Endothelial cell of umbilical vein (primary cell): Measurements from ENCODE around the gene GSG1L. TPM values are rescaled to one million over a fixed set of nuclear protein-coding genes. Genes with fewer than 3 reads are reported as not detected.

ENCODE experiments used
- BruUV-seq: library from RNA; stranded (reverse); fragments of 400-500 nt; replicated peaks from 2 replicates; lab custom pipeline; 2021; lab: Mats Ljungman, UMichigan
- CTCF ChIA-PET: fragments of 300-600, 350-600 bp; sonication (Branson Sonifier 250); formaldehyde crosslinking; loops from one replicate; lab custom pipeline; 2021; ENCODE audit warnings: antibody characterized with exemption, inconsistent platforms; lab: Charles Lee
- POLR2A ChIA-PET: fragments of 300-600, 350-600 bp; sonication (Branson Sonifier 250); formaldehyde crosslinking; loops from one replicate; lab custom pipeline; 2021; ENCODE audit warnings: antibody characterized with exemption, inconsistent platforms; lab: Charles Lee
- DNase-seq: peaks from one replicate; pipeline ENCODE4 v3.0.0-alpha.2; 2011; ENCODE audit warnings: low read depth, low spot score
- FAIRE-seq: peaks from 2 replicates; lab custom pipeline; 2011; peaks lifted over from hg19 to GRCh38; lab: Jason Lieb, UNC
- H2AFZ ChIP-seq: 2 replicates; pipeline ENCODE4 v1.6.0; 2012; ENCODE audit warnings: low read depth, low read length, control low read depth, inconsistent platforms
- H3K27ac ChIP-seq: 2 replicates; pipeline ENCODE4 v1.5.1; 2011; ENCODE audit warnings: low read depth, mild to moderate bottlenecking, control low read depth, low read length, moderate library complexity; ENCODE audit not compliant: insufficient read depth
- H3K27me3 ChIP-seq, 2 experiments: 2 replicates each; pipeline versions ENCODE4 v1.6.0 to v1.6.1; 2011; ENCODE audit warnings: low read length in 2 of 2, mixed read lengths in 1 of 2; ENCODE audit not compliant: control insufficient read depth in 2 of 2, insufficient read depth in 2 of 2
- H3K36me3 ChIP-seq, 2 experiments: 2 replicates in 1 of 2; 3 replicates in 1 of 2; pipeline ENCODE4 v1.5.1; 2011; ENCODE audit warnings: low read length in 2 of 2, mild to moderate bottlenecking in 1 of 2, moderate library complexity in 1 of 2; ENCODE audit not compliant: control insufficient read depth in 2 of 2, insufficient read depth in 2 of 2; ENCODE audit errors: extremely low read depth in 1 of 2
- H3K4me1 ChIP-seq: 3 replicates; pipeline ENCODE4 v1.5.1; 2011; ENCODE audit warnings: mild to moderate bottlenecking, low read length; ENCODE audit not compliant: control insufficient read depth, insufficient read depth; ENCODE audit errors: extremely low read depth
- H3K4me2 ChIP-seq: 2 replicates; pipeline ENCODE4 v1.6.1; 2011; ENCODE audit warnings: low read length, control low read depth, mixed read lengths; ENCODE audit not compliant: insufficient read depth
- H3K4me3 ChIP-seq, 3 experiments: fragments of 200-600 bp in 1 of 3; sonication (generic), shearing (Covaris generic) in 1 of 3; replicated peaks in 1 of 3; 2 replicates each; pipeline ENCODE4 v1.5.1; 2011 to 2016; ENCODE audit warnings: control low read depth in 3 of 3, low read length in 3 of 3, mild to moderate bottlenecking in 2 of 3, inconsistent platforms in 1 of 3, low read depth in 1 of 3, moderate library complexity in 1 of 3; ENCODE audit not compliant: insufficient read depth in 1 of 3
- H3K79me2 ChIP-seq: 2 replicates; pipeline ENCODE4 v1.6.0; 2012; ENCODE audit warnings: low read length, inconsistent platforms; ENCODE audit not compliant: control insufficient read depth, insufficient read depth
- H3K9ac ChIP-seq: replicated peaks from 2 replicates; pipeline ENCODE3; 2011; ENCODE audit warnings: low read length, control low read depth; ENCODE audit not compliant: insufficient read depth; ENCODE audit errors: extremely low read depth
- H3K9me1 ChIP-seq: replicated peaks from 3 replicates; pipeline ENCODE4 v1.6.0; 2011; ENCODE audit warnings: mild to moderate bottlenecking, low read length; ENCODE audit not compliant: control insufficient read depth, insufficient read depth; ENCODE audit errors: extremely low read depth
- H3K9me3 ChIP-seq: replicated peaks from 2 replicates; pipeline ENCODE4 v1.5.1; 2012; ENCODE audit warnings: low read length, inconsistent platforms; ENCODE audit not compliant: control insufficient read depth, insufficient read depth
- H4K20me1 ChIP-seq: replicated peaks from 2 replicates; pipeline ENCODE3; 2011; ENCODE audit warnings: mild to moderate bottlenecking, low read length; ENCODE audit not compliant: control insufficient read depth, insufficient read depth; ENCODE audit errors: extremely low read depth
- FOS ChIP-seq: IDR thresholded peaks from 2 replicates; pipeline ENCODE4 v1.6.1; 2011; ENCODE audit warnings: mild to moderate bottlenecking, low read length, moderate library complexity, borderline replicate concordance; ENCODE audit not compliant: insufficient read depth
- JUN ChIP-seq: IDR thresholded peaks from 2 replicates; pipeline ENCODE4 v1.6.1; 2011; ENCODE audit warnings: borderline replicate concordance, low read depth; ENCODE audit not compliant: insufficient read length, insufficient read depth
- MYC ChIP-seq: IDR thresholded peaks from one replicate; pipeline ENCODE4 v1.6.1; 2011; ENCODE audit warnings: mild to moderate bottlenecking, low read depth, low read length
- dilution Hi-C: fragments of 300-500 bp; cut with MboI; formaldehyde crosslinking; loops from one replicate; pipeline ENCODE4 v1.15.0; 2019; ENCODE audit warnings: low sequenced_read_pairs; ENCODE audit not compliant: extremely low pct_ligation_motif_present
- intact Hi-C: fragments of 100-400 bp; cut with micrococcal nuclease; formaldehyde crosslinking; loops from one replicate; pipeline ENCODE4 v1.10.0; 2022
- polyA plus RNA-seq, 4 experiments: library from polyadenylated mRNA; depleted of rRNA in 3 of 4; stranded (reverse) in 3 of 4; unstranded in 1 of 4; fragments of >200 nt; gene quantifications; 2 replicates each; pipeline versions ENCODE4 v1.2.1 to v1.2.3, GENCODE V29; 2011 to 2012; ENCODE audit warnings: missing spikeins in 1 of 4
- total RNA-seq: library from RNA; stranded (reverse); gene quantifications from 2 replicates; pipeline ENCODE4 v1.2.3, GENCODE V29; 2021
- TF ChIP-seq, protein P1 (sequence below): IDR thresholded peaks from 2 replicates; pipeline ENCODE4 v1.6.1; 2011; ENCODE audit not compliant: insufficient read depth, insufficient read length

The GSG1L gene
- total and polyA plus RNA-seq, 2 donors (not counting 3 experiments of a cell fraction or from before 2014, with no cell fraction given): 0.06 TPM; not detected in 1

DNA sequence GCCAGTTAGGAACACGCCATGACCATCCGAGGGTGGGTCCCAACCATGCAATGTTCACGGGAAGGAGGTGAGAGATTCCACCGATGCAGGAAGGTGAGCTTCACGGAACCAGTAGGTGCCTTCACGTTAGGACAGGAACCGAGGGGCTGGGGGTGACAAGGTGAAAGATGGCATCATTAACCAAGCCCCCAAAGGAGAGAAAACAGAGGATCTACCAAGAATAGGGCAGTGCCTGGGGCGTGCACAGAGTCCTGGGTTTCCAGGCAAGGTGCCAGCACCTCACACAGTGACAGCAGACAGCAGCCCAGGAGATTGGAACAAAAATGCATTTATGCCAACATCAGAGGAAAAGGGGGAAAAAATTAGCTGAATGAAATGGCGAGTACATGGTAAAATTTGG, 137.9 kb downstream of the GSG1L start:
- H3K36me3 ChIP-seq: no peaks in the 10 kb centered on the region
- H3K27ac ChIP-seq: no peak overlapping the region
- H3K9ac ChIP-seq: no peak overlapping the region
- POLR2A ChIA-PET: no interaction called here
- no peak for DNase-seq
- no peaks in the 10 kb centered on the region for H3K9me3 ChIP-seq
- BruUV-seq: no TSS peak
- H3K9me1 ChIP-seq: no peaks in the 10 kb centered on the region
- TF ChIP-seq MYC: no peak
- H3K4me1 ChIP-seq: no peaks in the 10 kb centered on the region
- H3K79me2 ChIP-seq: no peaks in the 10 kb centered on the region
- no peaks in the 10 kb centered on the region for H4K20me1 ChIP-seq
- no peak overlapping the region for H3K4me3 ChIP-seq
- intact Hi-C loops (no loop called here), dilution Hi-C loops (no loop called here)
- H3K27me3 ChIP-seq: no peaks in the 10 kb centered on the region
- H3K4me2 ChIP-seq: no peak overlapping the region
- FAIRE-seq: no peak
- H2AFZ ChIP-seq: no peak overlapping the region
- CTCF ChIA-PET: no interaction called here

DNA sequence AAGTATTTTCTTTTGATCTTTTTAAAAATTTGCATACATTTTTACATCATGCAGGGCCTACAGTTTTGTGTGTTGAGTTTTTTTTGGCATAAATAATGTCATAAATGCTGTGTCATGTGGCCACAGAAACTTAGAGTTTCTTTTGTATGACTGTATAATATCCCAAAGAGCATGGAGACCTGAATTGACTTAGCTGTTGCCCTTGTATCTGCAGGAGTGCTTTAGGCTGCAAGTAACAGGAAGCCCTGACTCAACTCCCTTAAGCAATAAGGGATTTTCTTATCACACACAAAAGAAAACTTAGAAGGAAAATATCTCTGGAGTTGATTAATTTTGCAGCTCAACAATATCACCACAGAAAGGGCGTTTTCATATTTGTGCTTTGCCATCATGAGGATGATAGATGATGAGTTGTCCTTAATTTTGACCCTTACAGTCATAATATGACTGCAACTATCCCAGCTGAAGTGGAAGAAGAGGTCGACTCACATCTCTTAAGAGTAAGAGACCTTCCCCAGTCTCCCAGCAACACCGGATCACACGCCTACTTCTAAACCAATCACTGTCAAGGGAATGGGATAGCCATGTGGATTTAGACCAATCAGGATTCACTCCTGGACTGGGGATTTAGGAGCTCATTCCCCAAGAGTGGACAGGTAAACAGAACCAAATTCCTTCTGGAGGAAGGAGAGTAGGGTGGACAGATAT, 138.9 kb downstream of the GSG1L start:
- ChIA-PET POLR2A (no interaction called here), CTCF (no interaction called here)
- FAIRE-seq: no peak

More for the DNA sequence above, 138.9 kb downstream of the GSG1L start:
- no peaks in the 10 kb centered on the region for H3K9me3 ChIP-seq
- BruUV-seq: no TSS peak
- no peak overlapping the region for H3K4me2 ChIP-seq
- no peak overlapping the region for H3K9ac ChIP-seq
- no peaks in the 10 kb centered on the region for H3K36me3 ChIP-seq
- H2AFZ ChIP-seq: no peak overlapping the region
- no peaks in the 10 kb centered on the region for H3K9me1 ChIP-seq
- intact Hi-C loops (no loop called here), dilution Hi-C loops (no loop called here)
- TF ChIP-seq MYC: no peak
- no peak for TF ChIP-seq JUN
- no peak for TF ChIP-seq FOS
- TF ChIP-seq, protein P1, sequence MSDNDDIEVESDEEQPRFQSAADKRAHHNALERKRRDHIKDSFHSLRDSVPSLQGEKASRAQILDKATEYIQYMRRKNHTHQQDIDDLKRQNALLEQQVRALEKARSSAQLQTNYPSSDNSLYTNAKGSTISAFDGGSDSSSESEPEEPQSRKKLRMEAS: no peak
- no peak overlapping the region for H3K4me3 ChIP-seq
- H3K79me2 ChIP-seq: no peaks in the 10 kb centered on the region
- H4K20me1 ChIP-seq: no peaks in the 10 kb centered on the region
- H3K27ac ChIP-seq: no peak overlapping the region
- DNase-seq: no peak
- no peaks in the 10 kb centered on the region for H3K4me1 ChIP-seq
- no peaks in the 10 kb centered on the region for H3K27me3 ChIP-seq
